Uterus (tissue), 2 donors: Measurements from ENCODE around the gene DUSP1.

Source experiments
- POLR2A ChIP-seq, 2 donors: fragments of 450-650 bp; IDR thresholded peaks; one replicate each; pipeline ENCODE4 v1.6.1; 2016; ENCODE audit warnings: antibody characterized with exemption in 2 of 2, mild to moderate bottlenecking in 1 of 2, moderate library complexity in 1 of 2
- TF ChIP-seq, protein P1 (sequence below), 4 experiments: fragments of 200-600 bp in 2 of 4; fragments of 450-650 bp in 2 of 4; sonication (generic) in 2 of 4; IDR thresholded peaks; one replicate each; pipeline ENCODE4 v1.5.1; 2016 to 2019; ENCODE audit warnings: antibody characterized with exemption in 4 of 4, mild to moderate bottlenecking in 2 of 4, moderate library complexity in 1 of 4

DNA sequence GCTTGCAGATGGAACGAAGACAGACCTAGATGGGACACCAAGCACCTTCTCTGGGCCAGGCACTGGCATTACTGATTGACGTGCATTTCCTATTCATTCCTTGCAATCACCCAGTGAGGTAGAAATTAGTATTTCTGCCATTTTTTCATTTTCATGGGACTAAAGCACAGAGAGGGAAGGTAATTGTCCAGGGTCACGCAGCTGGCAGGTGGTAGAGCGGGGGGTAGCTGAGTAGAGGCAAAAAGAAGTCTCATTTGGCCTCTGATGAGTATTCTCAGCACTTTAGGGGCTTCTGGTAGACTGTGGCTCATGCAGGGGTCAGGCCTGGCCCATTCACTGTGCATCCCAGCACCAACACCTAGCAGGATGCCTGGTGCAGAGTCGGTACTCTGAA, 19.5 kb upstream of the DUSP1 start:
- no peak for TF ChIP-seq POLR2A (IDR thresholded peaks at IDR 0.05)
- TF ChIP-seq, protein P1, sequence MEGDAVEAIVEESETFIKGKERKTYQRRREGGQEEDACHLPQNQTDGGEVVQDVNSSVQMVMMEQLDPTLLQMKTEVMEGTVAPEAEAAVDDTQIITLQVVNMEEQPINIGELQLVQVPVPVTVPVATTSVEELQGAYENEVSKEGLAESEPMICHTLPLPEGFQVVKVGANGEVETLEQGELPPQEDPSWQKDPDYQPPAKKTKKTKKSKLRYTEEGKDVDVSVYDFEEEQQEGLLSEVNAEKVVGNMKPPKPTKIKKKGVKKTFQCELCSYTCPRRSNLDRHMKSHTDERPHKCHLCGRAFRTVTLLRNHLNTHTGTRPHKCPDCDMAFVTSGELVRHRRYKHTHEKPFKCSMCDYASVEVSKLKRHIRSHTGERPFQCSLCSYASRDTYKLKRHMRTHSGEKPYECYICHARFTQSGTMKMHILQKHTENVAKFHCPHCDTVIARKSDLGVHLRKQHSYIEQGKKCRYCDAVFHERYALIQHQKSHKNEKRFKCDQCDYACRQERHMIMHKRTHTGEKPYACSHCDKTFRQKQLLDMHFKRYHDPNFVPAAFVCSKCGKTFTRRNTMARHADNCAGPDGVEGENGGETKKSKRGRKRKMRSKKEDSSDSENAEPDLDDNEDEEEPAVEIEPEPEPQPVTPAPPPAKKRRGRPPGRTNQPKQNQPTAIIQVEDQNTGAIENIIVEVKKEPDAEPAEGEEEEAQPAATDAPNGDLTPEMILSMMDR (IDR thresholded peaks at IDR 0.05), result no peak
